HG03196 (cell line): ENCODE data around the gene ZNF407.
"Not testable (repeated sequence)": the region's sequence is repeated elsewhere in the genome, so short reads cannot be mapped to it uniquely, and the experiment has no call there.

Experiments used
- ATAC-seq: cut with Tn5 transposase; IDR thresholded peaks from one replicate; pipeline ENCODE4 v1.9.1; 2021; ENCODE audit not compliant: unreplicated experiment

The ZNF407 gene

DNA sequence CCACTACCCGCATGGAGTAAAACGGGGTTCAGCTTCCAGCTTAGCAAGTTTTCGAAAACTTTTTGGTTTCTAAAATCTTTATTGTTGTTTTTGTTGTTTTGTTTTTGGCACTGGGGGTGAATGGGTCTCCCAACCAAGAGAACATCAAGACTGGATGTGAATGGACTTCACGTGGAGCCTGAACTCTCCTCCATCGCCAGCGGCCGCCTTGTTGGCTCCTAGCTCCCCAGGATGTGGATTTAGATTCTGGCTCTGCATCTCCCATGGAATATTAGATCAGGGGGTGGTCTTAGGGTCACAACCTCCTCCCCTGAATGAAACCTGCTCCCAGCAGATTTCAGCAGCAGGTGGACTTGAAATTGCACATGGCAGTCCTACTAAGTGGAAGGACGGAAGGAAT is 488.0 kb downstream of the ZNF407 start:
- not testable (repeated sequence) for ATAC-seq

DNA sequence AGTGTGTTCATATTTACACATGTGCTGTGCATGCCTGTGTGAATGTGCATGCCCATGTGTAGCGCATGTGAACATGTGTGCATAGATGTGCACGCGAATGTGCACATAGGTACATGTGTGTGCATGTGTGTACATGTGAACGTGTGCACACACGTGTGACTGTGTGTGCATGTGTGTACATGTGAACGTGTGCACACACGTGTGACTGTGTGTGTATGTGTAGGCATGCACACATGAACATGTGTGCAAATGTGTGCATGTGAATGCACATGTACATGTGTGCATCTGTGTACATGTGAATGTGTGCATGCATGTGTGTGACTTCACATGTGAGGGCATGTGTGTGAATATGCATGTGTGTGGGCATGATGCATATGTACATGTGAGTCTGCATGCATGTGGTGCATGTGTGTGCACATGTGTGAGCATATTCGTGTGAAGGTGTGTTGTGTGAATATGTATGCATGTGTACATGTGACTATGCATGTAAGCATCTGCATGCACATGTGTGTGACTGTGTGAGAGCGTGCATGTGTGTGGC is 488.9 kb downstream of the ZNF407 start:
- no peak for ATAC-seq

DNA sequence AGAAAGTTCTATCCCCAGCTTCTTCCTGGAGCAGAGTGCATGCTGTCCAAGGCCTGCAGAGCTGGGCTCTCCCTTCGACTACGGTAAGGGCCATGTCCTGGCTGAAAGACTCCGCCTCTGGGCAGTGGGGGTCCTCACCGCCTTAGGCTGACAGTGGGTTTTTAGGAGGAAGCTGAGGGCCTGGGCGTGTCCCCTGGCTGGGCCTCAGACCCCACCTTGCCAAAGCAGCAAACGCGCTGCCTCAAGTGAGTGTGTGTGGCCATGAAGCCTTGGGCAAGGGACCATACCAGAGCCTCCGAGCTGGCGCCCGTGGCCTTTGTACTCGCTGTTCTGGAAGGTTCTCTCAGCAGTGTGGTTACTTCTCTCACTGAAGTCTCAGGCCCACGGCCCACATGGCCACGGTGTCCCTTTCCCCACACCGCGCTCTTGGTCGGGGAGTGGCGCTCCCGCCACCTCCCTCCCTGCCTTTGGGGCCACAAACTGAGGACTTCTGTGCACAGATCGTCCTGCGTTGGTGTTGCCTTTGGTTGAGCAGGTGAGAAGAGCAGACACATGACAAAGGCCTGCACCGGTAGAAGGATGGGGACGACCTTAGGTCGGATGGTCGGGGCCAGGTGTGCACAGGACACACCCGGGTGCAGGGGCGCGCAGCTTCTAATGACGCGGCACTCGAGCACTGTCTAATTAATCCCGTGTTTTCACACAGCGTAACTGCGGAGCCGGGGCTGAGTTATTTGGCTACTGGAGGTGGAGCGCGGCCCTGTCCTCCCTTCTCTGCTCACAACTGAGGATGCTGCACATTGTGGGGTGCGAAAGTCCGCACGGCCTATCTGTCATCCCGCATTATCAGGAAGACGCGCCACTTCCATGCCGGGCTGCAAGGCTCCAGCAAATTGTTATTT is 489.7 kb downstream of the ZNF407 start:
- ATAC-seq: no peak

DNA sequence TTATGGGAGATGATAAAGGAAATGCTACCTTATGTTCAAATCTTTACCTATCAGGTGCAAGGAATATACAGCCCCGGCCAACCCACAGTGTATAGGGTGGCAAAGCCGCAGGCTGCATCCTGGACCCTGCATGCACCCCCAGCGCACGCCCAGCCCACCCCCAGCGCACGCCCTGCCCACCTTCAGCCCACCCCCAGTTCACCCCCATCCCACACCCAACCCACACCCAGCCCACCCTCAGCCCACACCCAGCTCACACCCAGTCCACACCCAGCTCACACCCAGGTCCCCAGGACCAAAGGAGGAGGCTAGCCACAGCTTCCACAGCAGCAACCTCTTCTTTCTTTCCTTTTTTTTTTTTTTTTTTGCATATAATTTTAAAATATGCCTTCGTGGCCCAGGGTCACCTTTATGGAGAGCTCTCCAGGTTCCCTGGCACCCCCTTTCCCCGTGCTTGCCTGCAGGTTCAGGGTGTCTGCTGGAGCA is 490.4 kb downstream of the ZNF407 start:
- ATAC-seq: no peak

GRCh38 chr18:75088622-75089211 is 491.0 kb downstream of the ZNF407 start:
- no peak for ATAC-seq

GRCh38 chr18:75089748-75090327 is 492.2 kb downstream of the ZNF407 start:
- no peak for ATAC-seq

- ATAC-seq: no peak
Observed at GRCh38 chr18:75090336-75090735, 492.7 kb downstream of the ZNF407 start.

DNA sequence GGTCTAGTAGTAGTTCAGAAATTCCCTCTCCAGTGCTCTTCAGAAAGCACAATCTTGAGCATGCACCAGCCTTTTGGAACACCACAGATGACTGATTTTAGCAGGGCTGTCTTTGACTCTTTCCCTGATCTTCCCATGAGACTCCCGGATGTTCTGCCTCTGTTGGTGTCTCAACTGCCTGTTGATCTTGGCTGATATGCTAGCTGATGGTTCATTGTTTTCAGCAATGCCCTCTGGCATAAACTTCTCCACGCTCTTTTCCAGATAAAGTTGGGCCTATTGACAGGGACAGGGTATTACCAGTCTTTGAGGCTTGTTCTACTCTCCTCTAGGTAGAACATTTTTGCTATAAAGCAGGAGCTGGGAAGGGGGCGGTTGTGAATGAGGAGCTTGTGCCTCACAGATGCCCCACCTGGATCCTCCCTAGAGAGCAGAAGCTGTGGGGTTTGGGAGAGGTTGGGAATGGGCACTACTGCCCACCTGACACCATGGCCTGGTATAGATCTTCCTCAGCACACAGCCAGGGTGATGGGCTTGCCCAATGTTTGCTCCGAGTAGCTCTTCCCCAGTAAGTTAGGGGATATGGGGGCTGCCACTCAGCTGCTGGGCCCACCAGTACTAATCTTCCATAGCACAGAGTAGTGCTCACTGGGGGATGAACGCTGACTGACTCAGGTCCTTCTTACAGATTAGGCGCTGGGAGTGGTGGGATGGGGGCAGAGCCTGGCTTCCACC is 500.0 kb downstream of the ZNF407 start:
- no peak for ATAC-seq

- no peak for ATAC-seq
Observed at GRCh38 chr18:75100832-75101630, 503.4 kb downstream of the ZNF407 start.

- ATAC-seq: no peak
Observed at GRCh38 chr18:75101916-75102315, 504.2 kb downstream of the ZNF407 start.

- not testable (repeated sequence) for ATAC-seq
Observed at GRCh38 chr18:75104029-75104428, 506.4 kb downstream of the ZNF407 start.

DNA sequence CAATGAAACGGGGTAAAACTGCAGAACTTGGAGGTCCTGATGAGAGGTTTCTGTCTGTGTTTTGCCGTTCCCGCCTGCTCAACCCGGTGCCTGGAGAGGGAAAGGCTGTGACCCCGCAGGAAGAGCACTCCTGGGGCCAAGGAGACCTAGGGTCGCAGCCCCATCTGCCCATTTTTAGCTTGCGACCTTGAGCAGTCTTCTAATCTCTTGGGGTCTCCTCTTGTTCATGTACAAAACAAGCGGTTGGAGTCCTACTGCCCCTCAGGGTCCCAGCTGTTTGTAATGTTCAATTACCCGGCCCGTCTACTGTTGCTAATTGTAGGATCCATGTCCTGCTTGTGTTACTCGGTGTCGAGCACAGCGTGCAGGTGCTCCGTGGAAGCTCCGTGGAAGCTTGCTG is 506.8 kb downstream of the ZNF407 start:
- no peak for ATAC-seq

DNA sequence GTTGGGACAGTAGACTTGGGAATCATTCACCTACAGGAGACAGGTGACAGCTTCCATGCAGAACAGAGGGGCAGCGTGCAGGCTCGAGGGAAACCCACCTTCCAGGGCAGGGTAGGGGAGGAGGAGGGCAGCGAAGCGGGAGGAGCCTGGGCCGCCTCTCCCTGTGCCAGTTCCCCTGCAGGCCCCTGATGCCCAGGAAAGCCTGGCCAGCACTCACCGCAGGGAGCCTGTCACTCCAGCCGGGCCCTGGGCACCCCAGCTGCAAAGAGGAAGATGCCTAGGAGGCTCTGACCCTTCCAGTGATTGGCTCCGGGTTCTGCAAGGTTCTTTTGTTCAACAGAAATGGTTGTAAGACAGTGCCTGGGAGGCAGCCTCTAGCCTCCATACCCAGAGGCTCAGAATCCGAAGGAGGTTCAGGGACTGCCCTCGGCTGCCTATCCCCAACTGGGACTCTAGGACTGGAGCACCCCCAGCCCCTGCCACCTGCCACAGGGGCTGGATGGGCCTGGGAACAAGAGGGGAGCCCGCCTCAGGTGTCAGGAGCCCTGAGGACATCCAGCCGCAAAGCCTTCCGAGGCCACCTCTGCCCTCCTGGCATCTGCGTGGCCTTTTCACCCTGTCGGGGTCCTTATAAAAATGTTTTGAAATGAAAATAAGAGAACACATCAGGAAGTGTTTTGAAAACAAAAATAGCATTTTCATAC is 508.0 kb downstream of the ZNF407 start:
- ATAC-seq: no peak

- ATAC-seq: no peak
Observed at GRCh38 chr18:75106746-75107145, 509.1 kb downstream of the ZNF407 start.

DNA sequence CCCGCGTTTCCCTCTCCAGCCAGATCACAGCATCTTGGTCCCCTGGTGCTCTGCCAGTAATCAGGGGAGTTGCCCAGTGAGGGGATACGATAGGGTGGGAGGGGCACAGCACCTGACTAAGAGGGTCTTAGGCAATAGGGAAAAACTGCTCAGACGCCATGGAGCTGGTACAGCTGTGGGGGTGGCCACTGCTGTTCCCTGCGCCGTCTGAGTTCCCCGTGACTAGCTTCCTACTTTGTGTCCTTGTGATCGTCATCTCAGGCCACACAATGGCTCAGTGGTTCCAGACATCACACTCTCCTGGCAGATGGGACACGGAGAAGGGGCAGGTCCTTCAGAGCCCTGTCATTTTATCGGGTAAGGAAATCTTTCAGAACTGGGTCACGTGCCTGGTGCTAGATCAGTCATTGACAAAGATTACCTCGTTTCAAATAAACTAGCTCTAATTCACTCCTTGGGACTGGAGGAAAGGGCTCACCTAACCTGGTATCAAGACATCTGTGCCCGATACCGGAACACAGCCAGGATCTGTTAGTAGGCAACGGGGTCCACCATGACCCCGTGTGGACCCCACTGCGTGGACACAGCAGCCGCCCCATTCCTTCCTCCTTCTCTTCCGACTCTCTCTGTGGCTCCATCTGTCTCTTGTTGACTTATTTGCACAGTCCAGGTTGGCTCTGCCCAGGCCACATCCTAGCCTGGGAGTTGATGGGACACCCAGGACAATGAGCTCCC is 509.7 kb downstream of the ZNF407 start:
- ATAC-seq: no peak

- no peak for ATAC-seq
Observed at GRCh38 chr18:75107931-75108276, 510.2 kb downstream of the ZNF407 start.

- no peak for ATAC-seq
Observed at GRCh38 chr18:75108579-75109318, 511.1 kb downstream of the ZNF407 start.

GRCh38 chr18:75109319-75109691 is 511.6 kb downstream of the ZNF407 start:
- no peak for ATAC-seq
